Colonic mucosa (tissue), 4 donors: ENCODE measurements around the gene NABP1. TPM values are rescaled to one million over a fixed set of nuclear protein-coding genes. Genes with fewer than 3 reads are reported as not detected.

Experiments used
- DNase-seq: peaks from one replicate; pipeline ENCODE4 v3.0.0-alpha.2; 2020
- H3K27ac ChIP-seq: fragments of 200-600 bp; one replicate; pipeline ENCODE4 v1.8.0; 2021
- H3K27me3 ChIP-seq: fragments of 200-600 bp; one replicate; pipeline ENCODE4 v1.8.0; 2021
- H3K36me3 ChIP-seq: fragments of 200-600 bp; one replicate; pipeline ENCODE4 v1.8.0; 2021
- H3K4me1 ChIP-seq: fragments of 200-600 bp; one replicate; pipeline ENCODE4 v1.8.0; 2021; ENCODE audit warnings: mild to moderate bottlenecking
- H3K4me3 ChIP-seq: fragments of 200-600 bp; one replicate; pipeline ENCODE4 v1.8.0; 2021
- H3K9ac ChIP-seq, 2 donors: one replicate each; pipeline ENCODE4 v1.7.0; 2013; ENCODE audit warnings: control low read depth in 2 of 2, low read depth in 2 of 2, low read length in 2 of 2
- H3K9me3 ChIP-seq: fragments of 200-600 bp; one replicate; pipeline ENCODE4 v1.8.0; 2021
- CTCF ChIP-seq: fragments of 200-600 bp; IDR thresholded peaks from one replicate; pipeline ENCODE4 v1.8.0; 2022; ENCODE audit warnings: antibody characterized with exemption, mild to moderate bottlenecking
- intact Hi-C: fragments of 100-400 bp; cut with DNase I; formaldehyde crosslinking; loops from one replicate; pipeline ENCODE4 v1.14.1; 2022
- total RNA-seq, 2 donors: library from RNA; stranded (reverse); fragmentation: NEBNext Ultra II Directional in 1 of 2; extraction: Animal tissue kit (Norgen Biotek cat#: 25700) in 1 of 2; gene quantifications; one replicate each; pipeline ENCODE4 v1.2.1, GENCODE V29; 2021
- donor health status: healthy.
- donor health status: DM: no; HTN: no; CAD: no.
- donor health status: DM: no; HTN: no; CAD: no.

Gene NABP1
- total RNA-seq, 2 donors from 2014 or later: 10.1 to 15.9 TPM

DNA sequence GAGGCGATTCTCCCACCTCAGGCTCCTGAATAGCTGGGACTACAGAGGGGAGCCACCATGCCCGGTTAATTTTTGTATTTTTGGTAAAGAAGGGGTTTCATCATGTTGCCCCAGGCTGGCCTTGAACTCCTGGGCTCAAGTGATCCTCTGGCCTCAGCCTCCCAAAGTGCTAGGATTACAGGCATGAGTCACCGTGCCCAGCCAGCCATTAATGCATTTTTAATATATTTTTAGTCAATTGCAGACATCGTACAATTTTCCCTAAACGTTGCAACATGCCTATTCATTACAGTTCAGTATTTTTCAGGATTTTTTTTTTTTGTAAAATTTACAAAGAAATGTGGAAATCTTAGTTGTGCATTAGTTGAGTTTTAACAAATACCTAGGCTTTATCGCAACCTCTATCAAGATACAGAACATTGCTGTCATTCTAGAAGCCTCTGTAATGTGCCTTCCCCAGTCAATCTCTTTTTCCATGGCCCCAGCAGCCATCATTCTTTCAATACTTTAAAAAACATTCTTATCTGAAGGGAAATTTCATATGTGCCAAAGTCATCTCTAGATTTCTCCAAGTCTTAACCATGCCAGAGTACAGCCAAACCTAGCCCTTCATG is 14.7 kb downstream of the NABP1 start:
- H3K27ac ChIP-seq: no peak overlapping the region
- no peak for DNase-seq
- H3K4me3 ChIP-seq: no peak overlapping the region
- intact Hi-C loops: no loop called here
- no peak for TF ChIP-seq CTCF
- H3K4me1 ChIP-seq: no peaks in the 10 kb centered on the region
- no peaks in the 10 kb centered on the region for H3K9me3 ChIP-seq
- no peaks in the 10 kb centered on the region for H3K27me3 ChIP-seq
- H3K9ac ChIP-seq: no peak overlapping the region
- no peaks in the 10 kb centered on the region for H3K36me3 ChIP-seq

GRCh38 chr2:191693166-191693565 is 15.2 kb downstream of the NABP1 start:
- intact Hi-C loops: no loop called here
- H3K27ac ChIP-seq: no peak overlapping the region
- DNase-seq: no peak

DNA sequence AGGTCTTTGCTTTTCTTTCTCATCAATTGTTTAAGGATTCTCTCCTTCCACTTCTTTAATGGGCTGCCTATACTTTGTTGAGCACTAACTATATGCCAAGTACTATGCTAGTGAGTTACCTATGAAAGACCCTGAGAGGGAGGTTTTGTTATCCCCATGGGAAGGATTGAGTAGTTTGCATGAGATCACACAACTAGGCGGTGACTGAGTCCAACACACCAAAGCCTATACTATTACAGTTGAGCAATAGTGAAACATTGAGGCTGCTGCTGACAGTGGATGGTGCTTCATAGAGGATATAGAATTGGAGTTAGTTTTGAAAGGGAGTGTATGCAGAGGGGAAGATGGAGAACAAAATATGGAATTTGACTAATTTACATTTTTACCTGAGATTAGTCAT is 15.8 kb downstream of the NABP1 start:
- H3K9ac ChIP-seq: no peak overlapping the region
- H3K4me1 ChIP-seq: no peaks in the 10 kb centered on the region
- H3K9me3 ChIP-seq: no peaks in the 10 kb centered on the region
- H3K27me3 ChIP-seq: no peaks in the 10 kb centered on the region
- intact Hi-C loops: no loop called here
- H3K36me3 ChIP-seq: no peaks in the 10 kb centered on the region
- TF ChIP-seq CTCF: no peak
- no peak for DNase-seq
- H3K27ac ChIP-seq: no peak overlapping the region
- H3K4me3 ChIP-seq: no peak overlapping the region

More at GRCh38 chr2:191693166-191693565, 15.2 kb downstream of the NABP1 start:
- TF ChIP-seq CTCF: no peak
- Histone ChIP-seq H3K27me3 (no peaks in the 10 kb centered on the region), H3K4me1 (no peaks in the 10 kb centered on the region), H3K36me3 (no peaks in the 10 kb centered on the region), H3K9ac (no peak overlapping the region), H3K4me3 (no peak overlapping the region), H3K9me3 (no peaks in the 10 kb centered on the region)

DNA sequence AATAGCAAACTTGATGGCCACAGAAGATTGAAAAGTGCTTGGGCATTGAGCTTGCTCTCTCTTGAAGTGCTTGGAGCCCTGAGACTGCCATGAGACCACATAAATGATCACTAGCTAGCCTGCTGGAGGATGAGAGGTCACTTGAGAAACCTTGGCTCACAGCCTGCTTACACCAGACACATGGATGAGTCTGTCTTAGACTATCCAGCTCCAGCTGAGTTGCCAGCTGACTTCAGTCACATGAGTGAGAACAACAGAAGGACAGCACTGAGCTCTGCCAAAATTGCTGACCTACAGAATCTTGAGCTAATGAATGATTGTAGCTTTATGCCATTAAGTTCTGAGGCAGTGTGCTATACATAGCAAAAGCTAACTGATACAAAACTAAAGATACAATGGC is 18.1 kb downstream of the NABP1 start:
- no peaks in the 10 kb centered on the region for H3K36me3 ChIP-seq
- no peak overlapping the region for H3K27ac ChIP-seq
- H3K9me3 ChIP-seq: no peaks in the 10 kb centered on the region
- no peak overlapping the region for H3K9ac ChIP-seq
- DNase-seq: peak; percentile 51
- H3K4me3 ChIP-seq: no peak overlapping the region
- no peak for TF ChIP-seq CTCF
- no peaks in the 10 kb centered on the region for H3K27me3 ChIP-seq
- no peaks in the 10 kb centered on the region for H3K4me1 ChIP-seq
- intact Hi-C loops: no loop called here

DNA sequence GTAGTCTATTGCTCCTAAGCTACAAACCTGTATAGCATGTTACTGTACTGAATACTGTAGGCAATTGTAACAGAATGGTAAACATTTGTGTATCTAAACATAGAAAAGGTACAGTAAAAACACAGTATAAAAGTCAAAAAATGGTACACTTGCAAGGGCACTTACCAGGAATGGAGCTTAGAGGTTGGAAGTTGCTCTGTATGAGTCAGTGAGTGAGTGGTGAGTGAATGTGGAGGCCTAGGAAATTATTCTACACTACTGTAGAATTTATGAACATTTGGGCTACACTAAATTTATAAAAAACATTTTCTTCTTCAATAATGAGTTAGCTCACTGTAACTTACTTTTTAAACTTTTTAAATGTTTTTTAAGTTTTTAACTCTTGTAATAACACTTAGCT is 19.0 kb downstream of the NABP1 start:
- no peak overlapping the region for H3K4me3 ChIP-seq
- H3K27ac ChIP-seq: no peak overlapping the region
- no peaks in the 10 kb centered on the region for H3K4me1 ChIP-seq
- H3K27me3 ChIP-seq: no peaks in the 10 kb centered on the region
- no peaks in the 10 kb centered on the region for H3K9me3 ChIP-seq
- H3K9ac ChIP-seq: no peak overlapping the region
- H3K36me3 ChIP-seq: no peaks in the 10 kb centered on the region
- no peak for TF ChIP-seq CTCF
- intact Hi-C loops: no loop called here
- no peak for DNase-seq
